ENCODE measurements around the gene DIAPH2. TPM values are rescaled to one million over a fixed set of nuclear protein-coding genes. Genes with fewer than 3 reads are reported as not detected.

DIAPH2 gene
- total and polyA plus RNA-seq, 2 of the 13 experiments (the other 11 are each of a cell fraction or from before 2014, with no cell fraction given), result 2.1 to 8.5 TPM

DNA sequence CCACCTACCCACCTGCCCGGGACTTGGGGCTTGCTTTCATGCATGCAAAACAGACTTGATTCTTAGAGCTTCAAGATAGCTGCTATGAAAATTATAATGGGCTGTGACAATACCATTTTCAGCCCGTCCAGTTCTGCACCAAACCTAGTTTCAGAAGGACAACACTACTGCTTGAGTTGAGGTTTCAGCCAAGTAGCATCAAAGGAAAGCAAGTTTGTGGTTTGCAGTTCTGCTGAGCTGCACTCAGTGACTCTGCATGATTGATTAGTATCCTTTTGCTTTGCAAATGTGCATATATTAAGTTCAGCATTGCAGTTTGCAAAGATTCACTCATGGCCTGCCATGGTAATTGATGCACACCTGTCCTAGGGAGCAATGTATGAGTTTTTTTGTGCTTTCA, 641.8 kb downstream of the DIAPH2 start:
- ChIA-PET CTCF (ENCODE audit: low intra/inter-chr PET ratio, low total read pairs) (no interaction called here), POLR2A (no interaction called here)
- no peaks in the 10 kb centered on the region for H3K36me3 ChIP-seq (replicated peaks in 1 of 2; ENCODE audit: control insufficient read depth in 1 of 2, insufficient read depth in 2 of 2, low read length in 2 of 2)
- no peaks in the 10 kb centered on the region for H3K27me3 ChIP-seq (ENCODE audit: control insufficient read depth in 1 of 2, insufficient read depth in 2 of 2, low read length in 2 of 2)
- no peaks in the 10 kb centered on the region for H3K79me2 ChIP-seq (ENCODE audit: insufficient read depth, low read length)
- no peak overlapping the region for H3K27ac ChIP-seq (ENCODE audit: extremely low read length, insufficient read depth, low read length)
- no peak for ATAC-seq
- DNase-seq (ENCODE audit: low spot score), result no peak
- no peak for FAIRE-seq
- H3K4me3 ChIP-seq (replicated peaks in 1 of 3; ENCODE audit: insufficient read depth in 1 of 3, low read depth in 2 of 3, low read length in 3 of 3), result no peak overlapping the region
- H3K4me1 ChIP-seq (ENCODE audit: insufficient read depth, low read length), result no peaks in the 10 kb centered on the region
- TF ChIP-seq ZNF232 (CRISPR knock-in tag; IDR thresholded peaks at IDR 0.05; ENCODE audit: borderline replicate concordance) (no peak), ZNF691 (CRISPR knock-in tag; IDR thresholded peaks at IDR 0.05; ENCODE audit: borderline replicate concordance, low read depth) (no peak), CCAR2 (optimal IDR thresholded peaks at IDR 0.05; ENCODE audit: low read depth, low read length) (no peak), TEAD3 (CRISPR knock-in tag; optimal IDR thresholded peaks at IDR 0.05; ENCODE audit: borderline replicate concordance) (no peak), MYNN (CRISPR knock-in tag; IDR thresholded peaks at IDR 0.05; ENCODE audit: low read depth) (no peak), HNRNPUL1 (IDR thresholded peaks at IDR 0.05; ENCODE audit: low read depth, low read length) (no peak), AGO2 (optimal IDR thresholded peaks at IDR 0.05; ENCODE audit: low read depth, low read length) (no peak)
- TF ChIP-seq, protein P1, sequence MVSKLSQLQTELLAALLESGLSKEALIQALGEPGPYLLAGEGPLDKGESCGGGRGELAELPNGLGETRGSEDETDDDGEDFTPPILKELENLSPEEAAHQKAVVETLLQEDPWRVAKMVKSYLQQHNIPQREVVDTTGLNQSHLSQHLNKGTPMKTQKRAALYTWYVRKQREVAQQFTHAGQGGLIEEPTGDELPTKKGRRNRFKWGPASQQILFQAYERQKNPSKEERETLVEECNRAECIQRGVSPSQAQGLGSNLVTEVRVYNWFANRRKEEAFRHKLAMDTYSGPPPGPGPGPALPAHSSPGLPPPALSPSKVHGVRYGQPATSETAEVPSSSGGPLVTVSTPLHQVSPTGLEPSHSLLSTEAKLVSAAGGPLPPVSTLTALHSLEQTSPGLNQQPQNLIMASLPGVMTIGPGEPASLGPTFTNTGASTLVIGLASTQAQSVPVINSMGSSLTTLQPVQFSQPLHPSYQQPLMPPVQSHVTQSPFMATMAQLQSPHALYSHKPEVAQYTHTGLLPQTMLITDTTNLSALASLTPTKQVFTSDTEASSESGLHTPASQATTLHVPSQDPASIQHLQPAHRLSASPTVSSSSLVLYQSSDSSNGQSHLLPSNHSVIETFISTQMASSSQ (IDR thresholded peaks at IDR 0.05; ENCODE audit: low read depth), result no peak
- TF ChIP-seq, protein P1 (CRISPR knock-in tag; IDR thresholded peaks at IDR 0.05; ENCODE audit: borderline replicate concordance), result no peak
- TF ChIP-seq, protein P2, sequence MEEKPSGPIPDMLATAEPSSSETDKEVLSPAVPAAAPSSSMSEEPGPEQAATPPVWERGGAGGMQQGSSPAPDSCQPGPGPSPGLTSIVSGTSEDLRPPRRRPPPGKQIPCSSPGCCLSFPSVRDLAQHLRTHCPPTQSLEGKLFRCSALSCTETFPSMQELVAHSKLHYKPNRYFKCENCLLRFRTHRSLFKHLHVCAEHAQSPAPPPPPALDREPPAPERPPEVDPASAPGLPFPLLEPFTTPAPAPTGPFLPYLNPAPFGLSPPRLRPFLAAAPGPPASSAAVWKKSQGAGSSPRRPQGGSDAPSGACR (CRISPR knock-in tag; IDR thresholded peaks at IDR 0.05), result no peak
- in situ Hi-C loops (cut with HindIII; ENCODE audit: extremely low pct_ligation_motif_present, low pct_unique_long_range_greater_than_20kb) (no loop called here), intact Hi-C loops (cut with micrococcal nuclease; ENCODE audit: unreplicated experiment) (no loop called here)
- BruUV-seq (replicated peaks), result no TSS peak
- H3K4me2 ChIP-seq (ENCODE audit: low read depth, low read length), result no peak overlapping the region
- no CpG with 5 or more reads among the region's 2 CpGs for WGBS (ENCODE audit: low lambda C conversion rate)
- H3K9me3 ChIP-seq (ENCODE audit: low read length), result no peaks in the 10 kb centered on the region
- H3K9ac ChIP-seq (ENCODE audit: insufficient read depth, low read depth, low read length), result no peak overlapping the region
- no peak overlapping the region for H2AFZ ChIP-seq (ENCODE audit: low read length)
- H4K20me1 ChIP-seq (ENCODE audit: insufficient read depth, low read length), result no peaks in the 10 kb centered on the region

All from HepG2 (cell line).